ENCODE data around the gene ANGPTL4.

Gene ANGPTL4

GRCh38 chr19:8329996-8330395 lies 34.0 kb upstream of the ANGPTL4 start:
- H3K36me3 ChIP-seq (ENCODE audit: insufficient read depth, low read length): no peaks in the 10 kb centered on the region
- H4K20me1 ChIP-seq (ENCODE audit: insufficient read depth, low read length, poor library complexity, severe bottlenecking): no peaks in the 10 kb centered on the region
- H3K9me3 ChIP-seq (ENCODE audit: insufficient read depth, low read depth, low read length): no peaks in the 10 kb centered on the region
- H3K4me1 ChIP-seq (ENCODE audit: insufficient read depth, low read length, poor library complexity, severe bottlenecking): no peaks in the 10 kb centered on the region
- H3K79me2 ChIP-seq (ENCODE audit: insufficient read depth, low read length): no peaks in the 10 kb centered on the region
- H3F3A ChIP-seq (ENCODE audit: low read depth): no peaks in the 10 kb centered on the region
- no peak overlapping the region for H2AFZ ChIP-seq (ENCODE audit: low read length)
- no peak overlapping the region for H3K4me2 ChIP-seq (ENCODE audit: low read depth, low read length, poor library complexity, severe bottlenecking)
- no peaks in the 10 kb centered on the region for H3K27me3 ChIP-seq (ENCODE audit: insufficient read depth, low read length, poor library complexity, severe bottlenecking)
- no peak overlapping the region for H3K9ac ChIP-seq (ENCODE audit: low read depth, low read length, poor library complexity, severe bottlenecking)
- H3K9me2 ChIP-seq (replicated peaks; ENCODE audit: low read depth, low read length): no peaks in the 10 kb centered on the region
- no peak overlapping the region for H3K4me3 ChIP-seq (ENCODE audit: low read length, poor library complexity, severe bottlenecking)
- TF ChIP-seq EZH2phosphoT487 (IDR thresholded peaks at IDR 0.05; ENCODE audit: borderline replicate concordance): no peak
- TF ChIP-seq CTCF (conservative IDR thresholded peaks at IDR 0.05; ENCODE audit: low read length): no peak

GRCh38 chr19:8331263-8331845 lies 32.6 kb upstream of the ANGPTL4 start:
- H2AFZ ChIP-seq (ENCODE audit: low read length): no peak overlapping the region
- H3K27me3 ChIP-seq (ENCODE audit: insufficient read depth, low read length, poor library complexity, severe bottlenecking): no peaks in the 10 kb centered on the region
- H3K9me2 ChIP-seq (replicated peaks; ENCODE audit: low read depth, low read length): no peaks in the 10 kb centered on the region
- H3K9ac ChIP-seq (ENCODE audit: low read depth, low read length, poor library complexity, severe bottlenecking): no peak overlapping the region
- no peak for TF ChIP-seq CTCF (conservative IDR thresholded peaks at IDR 0.05; ENCODE audit: low read length)
- TF ChIP-seq EZH2phosphoT487 (IDR thresholded peaks at IDR 0.05; ENCODE audit: borderline replicate concordance): no peak
- no peaks in the 10 kb centered on the region for H3F3A ChIP-seq (ENCODE audit: low read depth)
- no peak overlapping the region for H3K4me2 ChIP-seq (ENCODE audit: low read depth, low read length, poor library complexity, severe bottlenecking)
- H3K9me3 ChIP-seq (ENCODE audit: insufficient read depth, low read depth, low read length): no peaks in the 10 kb centered on the region
- no peaks in the 10 kb centered on the region for H3K79me2 ChIP-seq (ENCODE audit: insufficient read depth, low read length)
- no peaks in the 10 kb centered on the region for H4K20me1 ChIP-seq (ENCODE audit: insufficient read depth, low read length, poor library complexity, severe bottlenecking)
- no peaks in the 10 kb centered on the region for H3K4me1 ChIP-seq (ENCODE audit: insufficient read depth, low read length, poor library complexity, severe bottlenecking)
- no peak overlapping the region for H3K4me3 ChIP-seq (ENCODE audit: low read length, poor library complexity, severe bottlenecking)
- no peaks in the 10 kb centered on the region for H3K36me3 ChIP-seq (ENCODE audit: insufficient read depth, low read length)

GRCh38 chr19:8332976-8333766 lies 30.8 kb upstream of the ANGPTL4 start:
- H3K4me2 ChIP-seq (ENCODE audit: low read depth, low read length, poor library complexity, severe bottlenecking): no peak overlapping the region
- H3K4me3 ChIP-seq (ENCODE audit: low read length, poor library complexity, severe bottlenecking): no peak overlapping the region
- H3F3A ChIP-seq (ENCODE audit: low read depth): no peaks in the 10 kb centered on the region
- no peaks in the 10 kb centered on the region for H3K4me1 ChIP-seq (ENCODE audit: insufficient read depth, low read length, poor library complexity, severe bottlenecking)
- TF ChIP-seq EZH2phosphoT487 (IDR thresholded peaks at IDR 0.05; ENCODE audit: borderline replicate concordance): no peak
- TF ChIP-seq CTCF (conservative IDR thresholded peaks at IDR 0.05; ENCODE audit: low read length): no peak
- H3K9me2 ChIP-seq (replicated peaks; ENCODE audit: low read depth, low read length): no peaks in the 10 kb centered on the region
- no peak overlapping the region for H3K9ac ChIP-seq (ENCODE audit: low read depth, low read length, poor library complexity, severe bottlenecking)
- H4K20me1 ChIP-seq (ENCODE audit: insufficient read depth, low read length, poor library complexity, severe bottlenecking): no peaks in the 10 kb centered on the region
- no peaks in the 10 kb centered on the region for H3K27me3 ChIP-seq (ENCODE audit: insufficient read depth, low read length, poor library complexity, severe bottlenecking)
- no peak overlapping the region for H2AFZ ChIP-seq (ENCODE audit: low read length)
- no peaks in the 10 kb centered on the region for H3K36me3 ChIP-seq (ENCODE audit: insufficient read depth, low read length)
- H3K79me2 ChIP-seq (ENCODE audit: insufficient read depth, low read length): no peaks in the 10 kb centered on the region
- no peaks in the 10 kb centered on the region for H3K9me3 ChIP-seq (ENCODE audit: insufficient read depth, low read depth, low read length)
